Femur (tissue), 1 donor: ENCODE data around the gene RHOH.
"Not testable (repeated sequence)": the region's sequence is repeated elsewhere in the genome, so short reads cannot be mapped to it uniquely, and the experiment has no call there.

Experiments used
- DNase-seq: peaks from one replicate; pipeline ENCODE4 v3.0.0-alpha.2; 2017

RHOH gene

DNA sequence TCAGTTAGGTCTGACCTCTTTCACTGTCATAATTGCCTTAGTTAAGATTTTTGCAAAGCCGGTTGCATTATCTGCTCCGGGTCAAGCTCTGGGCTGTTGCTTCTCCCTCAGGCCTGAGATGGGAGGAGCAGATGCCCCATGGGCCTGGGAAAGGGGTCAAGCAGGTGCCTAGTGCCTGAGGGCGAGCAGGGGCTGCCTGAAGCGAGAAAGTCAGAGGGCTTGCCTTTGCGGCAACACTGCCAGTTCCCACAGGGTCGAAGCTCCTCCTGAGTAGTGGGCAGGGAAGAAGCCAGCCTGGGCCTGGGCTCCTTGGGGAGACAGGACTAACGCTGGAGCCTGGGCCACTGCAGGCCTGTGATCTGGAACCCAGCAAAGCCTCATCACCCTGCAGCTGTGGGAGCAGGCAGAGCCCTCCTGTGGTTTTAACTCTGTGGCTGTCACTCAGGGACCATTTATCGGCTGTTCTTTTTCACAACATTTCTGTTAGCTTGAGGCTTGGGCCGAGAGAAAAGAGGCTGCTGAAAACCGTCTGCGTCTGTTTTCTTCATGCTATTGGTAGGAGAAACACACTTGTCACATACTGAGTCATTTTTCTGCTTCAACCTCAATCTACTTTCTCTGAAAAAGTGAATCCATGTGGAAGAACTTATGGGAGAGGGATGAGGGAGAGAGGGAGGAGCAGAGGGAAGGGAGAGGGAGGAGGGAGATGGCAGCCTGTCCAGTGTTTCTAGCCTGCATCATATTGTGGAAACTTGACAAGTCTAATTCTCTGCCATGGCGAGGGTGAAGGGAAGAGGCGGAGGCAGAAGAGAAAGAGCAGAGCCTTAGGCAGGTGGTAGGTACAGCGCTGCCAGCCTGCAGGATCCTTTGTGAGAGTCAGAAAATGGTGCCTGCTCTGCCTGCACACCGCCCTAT is 68.4 kb downstream of the RHOH start:
- DNase-seq = peak; percentile 56

DNA sequence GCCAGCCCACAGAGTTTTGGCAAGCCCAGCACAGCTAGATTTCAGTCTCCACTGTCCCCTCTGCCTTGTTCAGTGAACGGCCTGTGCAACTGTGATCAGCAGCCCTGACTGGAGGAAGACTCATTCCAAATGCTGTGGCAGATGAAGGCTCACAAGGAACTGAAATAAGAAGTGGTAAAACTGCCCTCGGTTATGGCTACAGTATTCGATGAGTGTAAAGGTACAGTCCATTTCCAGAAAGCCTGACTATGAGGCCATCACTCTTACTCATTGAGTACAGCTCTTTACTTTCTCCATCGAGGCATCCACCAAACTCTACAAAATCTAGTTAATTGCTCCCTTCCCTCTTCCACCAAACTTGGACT is 69.1 kb downstream of the RHOH start:
- DNase-seq = no peak

DNA sequence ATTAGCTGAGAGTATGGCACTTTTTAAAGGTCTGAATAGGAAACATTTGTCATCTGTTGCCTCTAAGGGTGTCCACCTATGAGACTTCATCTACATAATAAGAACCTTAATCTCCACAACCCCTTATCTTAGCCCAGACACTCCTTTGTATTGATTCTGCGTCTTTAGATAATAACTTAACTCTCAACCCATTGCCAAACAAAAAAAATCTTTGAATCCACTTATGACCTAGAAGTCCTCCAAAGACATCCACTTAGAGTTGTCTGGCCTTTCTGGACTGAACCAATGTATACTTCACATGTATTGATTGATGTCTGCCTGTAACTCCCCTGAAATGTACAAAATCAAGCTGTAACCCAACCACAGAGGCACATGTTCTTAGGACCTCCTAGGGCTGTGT is 72.3 kb downstream of the RHOH start:
- no peak for DNase-seq

DNA sequence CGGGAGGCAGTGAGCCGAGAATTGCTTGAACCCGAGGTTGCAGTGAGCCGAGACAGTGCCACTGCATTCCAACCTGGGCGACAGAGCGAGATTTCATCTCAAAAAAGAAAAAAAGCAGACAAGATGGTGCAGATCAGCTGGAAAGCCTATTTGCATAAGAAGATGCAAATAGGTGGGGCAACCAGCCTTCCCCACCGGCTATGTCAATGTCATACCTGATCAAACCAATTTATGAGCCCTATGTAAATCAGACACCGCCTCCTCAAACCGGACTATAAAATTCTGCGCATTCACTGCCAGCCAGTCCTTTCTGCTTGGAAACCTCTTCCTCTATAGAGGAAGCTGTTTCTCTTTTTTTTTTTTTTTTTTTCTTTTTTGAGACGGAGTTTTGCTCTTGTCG is 73.8 kb downstream of the RHOH start:
- no peak for DNase-seq

DNA sequence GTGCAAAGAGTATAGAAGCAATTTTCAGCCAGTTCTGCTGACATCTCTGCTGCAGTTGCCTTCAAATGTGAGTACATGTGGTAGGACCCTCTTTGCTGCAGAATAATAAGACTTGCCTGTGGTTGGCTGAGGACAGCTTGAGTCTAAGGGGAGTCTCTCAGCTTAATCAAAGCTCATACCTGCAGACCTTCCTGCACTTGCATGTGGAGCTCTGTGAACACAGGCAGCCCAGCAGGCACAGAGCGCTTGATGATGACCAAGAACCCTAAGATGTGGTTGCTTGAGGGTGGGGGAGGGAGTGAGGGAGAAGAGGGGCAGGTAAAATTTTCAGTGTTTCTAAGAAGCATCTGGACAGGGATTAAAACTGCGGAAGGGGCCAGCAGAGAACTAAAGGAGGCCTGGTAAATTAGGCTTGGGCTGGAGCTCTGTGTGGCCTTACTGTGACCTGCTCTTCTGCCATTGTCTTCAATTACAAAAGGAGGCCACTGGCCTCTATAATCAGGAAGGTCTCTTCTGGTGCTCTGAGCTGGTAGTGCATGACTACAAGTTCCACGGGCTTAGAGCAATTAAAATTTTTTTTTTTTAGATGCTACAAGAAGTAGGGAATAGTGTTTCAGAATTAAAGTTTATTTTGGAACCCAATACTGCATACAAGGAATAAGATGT is 78.4 kb downstream of the RHOH start:
- DNase-seq = no peak

DNA sequence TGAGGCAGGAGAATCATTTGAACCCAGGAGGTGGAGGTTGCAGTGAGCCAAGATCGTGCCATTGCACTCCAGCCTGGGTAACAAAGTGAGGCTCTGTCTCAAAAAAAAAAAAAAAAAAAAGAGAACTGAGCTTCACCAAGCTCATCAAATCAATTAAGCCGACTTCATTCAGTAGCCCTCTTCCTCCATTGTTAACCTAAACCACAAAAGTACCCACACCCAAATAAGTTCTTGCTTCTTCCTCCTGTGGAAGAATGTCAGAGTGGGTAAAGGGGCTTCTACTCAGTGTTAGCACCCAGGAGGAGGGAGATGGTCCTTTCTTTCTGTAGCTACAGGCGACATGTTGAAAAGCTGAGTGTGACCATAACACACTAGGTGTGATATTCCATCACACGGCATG is 79.7 kb downstream of the RHOH start:
- DNase-seq = no peak

DNA sequence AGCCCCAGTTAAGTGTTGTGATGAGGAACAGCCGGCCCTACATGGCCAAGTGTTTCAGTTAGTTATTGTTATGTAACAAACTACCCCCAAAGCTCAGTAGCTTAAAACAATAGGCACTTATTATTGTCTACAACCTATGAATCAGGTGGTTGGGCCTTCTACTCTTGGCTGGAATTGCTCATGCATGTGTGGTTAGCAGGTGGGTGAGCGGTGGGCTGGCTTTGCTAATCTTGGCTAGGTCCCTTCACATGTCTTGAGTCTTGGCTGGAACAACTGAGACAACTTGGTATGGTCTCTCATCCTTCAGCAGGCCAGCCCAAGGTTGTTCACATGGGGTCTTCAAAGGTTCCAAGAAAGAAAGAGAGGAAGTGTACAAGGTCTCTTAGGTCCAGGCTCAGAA is 83.8 kb downstream of the RHOH start:
- no peak for DNase-seq

DNA sequence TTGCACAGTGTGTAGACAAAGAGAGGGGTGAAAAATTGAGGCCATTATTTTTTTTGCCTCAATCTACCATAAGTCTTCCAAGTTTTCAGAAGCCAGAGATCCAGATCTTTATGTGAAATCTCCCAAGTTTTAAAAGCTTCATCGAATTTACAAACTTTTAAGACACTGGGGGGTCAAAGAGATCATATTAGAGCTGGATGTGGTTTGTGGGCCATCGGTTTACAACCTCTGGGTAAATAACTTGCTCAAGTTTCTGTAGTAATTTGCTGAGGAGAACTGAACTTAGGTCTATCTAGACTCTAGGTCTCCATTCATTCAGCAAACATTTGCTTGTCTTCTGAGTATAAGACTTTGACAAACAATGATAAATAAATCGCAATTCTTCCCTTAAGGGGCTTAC is 84.3 kb downstream of the RHOH start:
- DNase-seq = no peak

DNA sequence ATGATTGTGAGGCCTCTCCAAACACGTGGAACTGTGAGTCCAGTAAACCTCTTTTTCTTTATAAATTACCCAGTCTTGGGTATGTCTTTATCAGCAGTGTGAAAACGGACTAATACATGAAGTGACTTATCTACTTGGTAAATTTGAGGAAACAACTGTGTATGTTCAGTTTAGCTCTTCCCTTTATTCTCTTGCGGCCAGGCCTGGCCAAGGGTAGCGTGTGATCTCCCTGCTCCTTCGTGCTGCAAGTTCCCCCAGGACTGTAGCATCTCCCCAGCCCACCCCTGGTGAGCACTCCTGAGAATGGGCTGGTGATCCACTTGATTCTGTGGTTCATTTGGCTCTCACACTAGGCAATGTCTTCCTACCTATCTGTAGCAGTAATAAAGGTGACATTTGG is 85.1 kb downstream of the RHOH start:
- no peak for DNase-seq

DNA sequence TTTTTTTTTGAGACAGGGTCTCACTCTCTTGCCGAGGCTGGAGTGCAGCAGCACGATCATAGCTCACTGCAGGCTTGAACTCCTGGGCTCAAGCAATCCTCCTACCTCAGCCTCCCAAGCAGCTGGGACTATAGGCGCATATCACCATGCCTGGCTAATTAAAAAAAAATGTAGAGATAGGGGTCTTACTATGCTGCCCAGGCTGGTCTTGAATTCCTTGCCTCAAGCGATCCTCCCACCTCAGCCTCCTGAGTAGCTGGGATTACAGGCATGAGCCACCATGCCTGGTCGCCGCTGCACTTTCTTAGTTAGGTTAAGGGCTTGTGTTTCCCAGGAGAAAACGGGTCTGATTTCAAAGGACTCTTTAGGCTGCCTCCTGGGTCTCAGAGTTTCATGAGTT is 86.0 kb downstream of the RHOH start:
- not testable (repeated sequence) for DNase-seq

DNA sequence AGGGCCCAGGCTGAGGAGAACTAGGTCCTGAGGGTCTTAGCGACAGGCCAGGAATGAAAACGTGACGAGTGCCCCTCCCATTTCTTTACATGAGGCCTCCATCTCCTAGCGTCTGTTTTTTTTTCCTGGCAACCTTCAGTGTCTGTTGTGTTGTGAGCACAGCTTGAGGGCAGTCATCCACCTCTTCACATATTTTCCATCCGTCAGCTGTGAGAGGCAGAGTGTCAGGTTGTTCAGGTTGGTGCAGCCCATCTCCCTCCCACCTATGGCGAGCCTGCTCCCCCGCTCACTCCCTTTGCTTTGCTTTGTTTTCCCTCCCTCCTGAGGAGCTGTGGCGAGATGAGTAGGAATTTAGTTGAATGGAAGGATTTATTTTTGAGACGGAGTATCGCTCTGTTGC is 86.6 kb downstream of the RHOH start:
- DNase-seq = no peak

DNA sequence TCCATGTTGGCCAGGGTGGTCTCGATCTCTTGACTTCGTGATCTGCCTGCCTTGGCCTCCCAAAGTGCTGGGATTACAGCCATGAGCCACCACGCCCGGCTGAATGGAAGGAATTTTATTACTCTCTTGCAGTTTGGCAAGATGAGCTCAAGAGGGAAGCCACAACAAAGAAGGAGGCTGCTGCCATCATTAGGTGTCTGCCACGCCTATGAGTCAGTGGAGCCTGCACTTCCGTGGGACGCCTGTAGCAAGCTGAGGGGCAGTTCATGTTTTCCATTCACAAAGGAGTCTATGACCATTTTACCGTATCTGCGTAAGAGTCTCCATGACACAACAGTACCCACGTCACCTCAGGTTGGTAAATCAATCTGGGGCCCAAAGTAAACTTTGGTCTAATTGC is 87.1 kb downstream of the RHOH start:
- no peak for DNase-seq

DNA sequence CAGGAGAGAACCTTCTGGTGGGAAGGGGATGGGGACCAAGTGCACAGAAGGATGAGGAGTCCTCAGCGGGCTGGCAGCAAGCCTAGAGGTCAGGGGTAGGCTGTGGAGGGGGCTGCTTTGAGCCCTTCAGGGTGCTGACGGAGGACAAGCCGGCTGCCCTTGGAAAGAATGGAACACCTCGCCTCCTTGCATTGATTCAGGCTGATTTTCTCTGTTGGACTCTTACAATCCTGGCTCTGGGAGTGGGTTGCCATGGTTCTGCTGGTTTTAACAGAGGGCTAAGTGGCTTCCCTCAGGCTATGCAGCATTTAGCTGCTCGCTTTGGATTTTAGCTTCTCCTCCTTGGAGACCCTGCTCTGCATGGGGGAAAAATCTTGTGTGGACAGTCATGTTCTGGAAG is 88.9 kb downstream of the RHOH start:
- DNase-seq = no peak

DNA sequence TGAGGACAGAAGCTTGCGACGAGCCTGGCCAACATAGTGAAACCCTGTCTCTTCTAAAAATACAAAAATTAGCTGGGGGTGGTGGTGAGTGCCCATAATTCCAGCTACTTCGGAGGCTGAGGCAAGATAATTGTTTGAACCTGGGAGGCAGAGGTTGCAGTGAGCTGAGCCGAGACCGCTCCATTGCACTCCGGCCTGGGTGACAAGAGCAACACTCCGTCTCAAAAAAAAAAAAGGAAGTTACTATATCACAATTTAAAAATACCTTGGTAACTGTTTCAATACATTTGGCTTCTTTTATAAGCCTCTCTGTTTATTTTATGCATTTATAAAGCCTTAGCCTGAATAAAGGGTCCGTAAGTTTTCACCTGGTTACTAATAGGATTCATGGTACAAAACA is 91.7 kb downstream of the RHOH start:
- no peak for DNase-seq

DNA sequence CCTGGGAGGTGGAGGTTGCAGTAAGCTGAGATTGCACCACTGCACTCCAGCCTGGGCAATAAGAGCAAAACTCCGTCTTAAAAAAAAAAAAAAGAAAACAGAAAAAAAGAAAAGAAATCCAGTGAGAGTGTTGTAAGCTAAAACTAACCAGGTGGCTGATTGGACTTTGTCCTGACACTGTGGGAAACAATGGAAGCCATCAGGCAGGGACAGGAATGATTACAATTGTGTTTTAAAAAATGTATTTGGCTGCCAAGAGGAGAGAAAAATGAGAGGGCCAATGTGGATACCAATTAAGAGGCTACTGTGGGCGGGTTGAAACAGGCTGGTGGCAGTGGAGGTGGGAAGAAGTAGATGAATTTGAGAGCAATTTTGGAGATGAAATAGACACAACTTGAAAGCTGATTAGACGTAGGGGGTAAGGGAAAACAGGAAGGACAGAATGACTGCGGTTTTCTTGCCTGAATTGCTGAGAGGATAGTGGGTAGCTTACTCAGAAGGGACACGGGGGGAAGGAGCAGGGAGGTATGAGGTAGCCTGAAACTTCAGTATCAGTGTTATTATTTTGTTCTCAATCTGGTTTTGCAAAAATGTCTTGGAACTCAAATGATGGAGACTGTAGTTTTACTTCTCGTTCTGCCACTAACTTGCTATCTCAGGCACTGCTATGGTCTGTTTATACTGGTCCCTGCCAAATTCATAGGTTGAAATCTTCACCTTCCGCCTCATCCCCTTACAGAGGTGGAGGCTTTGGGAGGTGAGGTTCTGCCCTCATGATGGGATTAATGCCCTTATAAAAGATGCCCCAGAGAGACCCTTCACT is 92.7 kb downstream of the RHOH start:
- DNase-seq = no peak

DNA sequence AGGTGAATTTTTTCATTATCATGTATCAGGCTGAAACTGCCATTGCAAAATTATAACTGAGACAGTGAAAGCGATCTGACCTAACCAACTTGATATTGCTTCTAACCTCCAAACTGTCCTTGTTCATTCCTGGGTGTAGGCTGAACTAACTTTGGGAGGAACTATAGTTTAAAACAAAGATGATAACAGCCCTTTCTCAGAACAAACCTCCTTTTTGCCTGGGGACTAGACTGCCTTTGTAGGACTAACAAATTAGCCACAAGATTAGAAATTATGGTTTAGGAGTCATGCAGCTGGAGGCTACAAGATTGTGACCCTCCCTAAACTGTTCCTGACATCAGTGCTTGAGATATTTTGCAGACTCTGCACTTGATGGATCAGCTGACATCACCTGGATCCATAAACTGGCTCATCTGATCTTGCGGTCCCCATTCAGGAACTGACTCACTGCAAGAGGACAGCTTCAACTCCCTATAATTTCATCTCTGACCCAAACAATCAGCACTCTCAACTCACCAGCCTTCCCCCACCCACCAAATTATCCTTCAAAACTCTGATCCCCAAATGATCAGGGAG is 93.9 kb downstream of the RHOH start:
- not testable (repeated sequence) for DNase-seq

DNA sequence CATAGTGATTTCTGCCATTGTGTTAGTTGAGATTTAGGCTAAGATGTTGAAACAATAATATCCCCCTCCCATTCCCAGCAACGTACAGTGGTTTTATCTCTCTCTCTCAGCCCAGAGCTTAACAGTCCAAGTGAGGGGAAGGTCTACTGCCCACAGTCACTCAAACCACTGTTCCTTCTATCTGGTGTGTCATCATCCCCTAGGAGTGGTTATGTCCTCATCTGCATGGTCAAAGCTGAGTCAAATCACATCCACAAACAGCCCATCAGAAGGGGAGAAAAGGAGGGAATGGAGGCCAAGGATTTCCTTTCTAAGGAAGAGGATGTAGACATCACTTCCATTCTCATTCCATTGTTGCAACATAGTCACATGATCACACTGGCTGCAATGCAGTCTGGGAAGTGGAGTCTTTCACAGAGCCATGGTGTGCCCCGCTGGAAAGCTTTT is 95.5 kb downstream of the RHOH start:
- DNase-seq = no peak

DNA sequence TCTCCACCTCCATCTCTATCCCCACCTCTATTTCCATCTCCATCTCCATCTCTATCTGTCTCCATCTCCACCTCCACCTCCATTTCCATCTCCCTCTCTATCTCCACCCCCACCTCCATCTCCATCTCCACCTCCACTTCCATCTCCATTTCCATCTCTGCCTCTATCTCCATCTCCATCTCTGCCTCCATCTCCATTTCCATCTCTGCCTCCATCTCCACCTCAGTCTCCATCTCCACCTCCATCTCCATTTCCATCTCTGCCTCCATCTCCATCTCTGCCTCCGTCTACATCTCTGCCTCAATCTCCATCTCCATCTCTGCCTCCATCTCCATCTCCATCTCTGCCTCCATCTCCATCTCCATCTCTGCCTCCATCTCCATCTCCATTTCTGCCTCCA is 97.5 kb downstream of the RHOH start:
- no peak for DNase-seq

DNA sequence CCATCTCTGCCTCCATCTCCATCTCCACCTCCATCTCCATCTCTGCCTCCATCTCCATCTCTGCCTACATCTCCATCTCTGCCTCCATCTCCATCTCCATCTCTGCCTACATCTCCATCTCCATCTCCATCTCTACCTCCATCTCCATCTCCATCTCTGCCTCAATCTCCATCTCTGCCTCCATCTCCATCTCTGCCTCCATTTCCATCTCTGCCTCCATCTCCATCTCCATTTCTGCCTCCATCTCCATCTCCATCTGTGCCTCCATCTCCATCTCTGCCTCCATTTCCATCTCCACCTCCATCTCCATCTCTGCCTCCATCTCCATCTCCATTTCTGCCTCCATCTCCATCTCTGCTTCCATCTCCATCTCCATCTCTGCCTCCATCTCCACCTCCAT is 98.2 kb downstream of the RHOH start:
- not testable (repeated sequence) for DNase-seq

DNA sequence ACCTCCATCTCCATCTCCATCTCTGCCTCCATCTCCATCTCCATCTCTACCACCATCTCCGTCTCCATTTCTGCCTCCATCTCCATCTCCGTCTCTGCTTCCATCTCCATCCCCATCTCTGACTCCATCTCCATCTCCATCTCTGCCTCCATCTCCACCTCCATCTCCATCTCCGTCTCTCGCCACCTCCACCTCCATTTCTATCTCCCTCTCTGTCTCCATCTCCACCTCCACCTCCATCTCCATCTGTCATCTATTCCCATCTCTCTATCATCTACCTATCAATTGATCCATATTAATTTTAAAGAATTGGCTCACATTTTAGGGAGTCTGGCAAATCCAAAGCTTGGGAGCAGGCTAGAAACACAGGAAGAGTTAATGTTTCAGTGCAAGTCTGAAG is 98.7 kb downstream of the RHOH start:
- no peak for DNase-seq
